Measurements from ENCODE around the gene C16orf92. TPM values are rescaled to one million over a fixed set of nuclear protein-coding genes. Genes with fewer than 3 reads are reported as not detected.

Gene C16orf92
- total and polyA plus RNA-seq, 2 donors from 2014 or later, result not detected

- DNase-seq, result no peak
- H3K9me3 ChIP-seq (ENCODE audit: control insufficient read depth in 2 of 3, insufficient read depth in 1 of 3, low read length in 3 of 3), result no peaks in the 10 kb centered on the region
- no peak overlapping the region for H3K27ac ChIP-seq (ENCODE audit: low read depth in 2 of 2, low read length in 2 of 2)
- H3K4me1 ChIP-seq (ENCODE audit: control insufficient read depth in 2 of 3, insufficient read depth in 2 of 3, low read depth in 1 of 3, low read length in 3 of 3), result no peaks in the 10 kb centered on the region
- H3K36me3 ChIP-seq (ENCODE audit: control insufficient read depth in 2 of 3, insufficient read depth in 3 of 3, low read length in 3 of 3), result peaks cover 0 to 6% (median 3%) of the 10 kb centered on the region in 3 donors
- H3K27me3 ChIP-seq (ENCODE audit: control insufficient read depth, insufficient read depth, low read length), result no peaks in the 10 kb centered on the region
- no peak for FAIRE-seq
- no peak for TF ChIP-seq CTCF (IDR thresholded peaks at IDR 0.05; ENCODE audit: borderline replicate concordance, extremely low read depth, insufficient read depth)
- no peak overlapping the region for H3K4me3 ChIP-seq (ENCODE audit: low read length in 3 of 3)
- H3K9ac ChIP-seq (ENCODE audit: low read length in 3 of 3), result no peak overlapping the region
- intact Hi-C loops (cut with DNase I), result no loop called here
Measured at GRCh38 chr16:30002614-30003346, 20.2 kb upstream of the C16orf92 start.

GRCh38 chr16:30003670-30004423 is 19.2 kb upstream of the C16orf92 start:
- no peak for FAIRE-seq
- Histone ChIP-seq H3K4me1 (ENCODE audit: control insufficient read depth in 2 of 3, insufficient read depth in 2 of 3, low read depth in 1 of 3, low read length in 3 of 3) (no peaks in the 10 kb centered on the region), H3K36me3 (ENCODE audit: control insufficient read depth in 2 of 3, insufficient read depth in 3 of 3, low read length in 3 of 3) (peaks cover 0 to 6% (median 3%) of the 10 kb centered on the region in 3 donors), H3K4me3 (ENCODE audit: low read length in 3 of 3) (no peak overlapping the region), H3K9ac (ENCODE audit: low read length in 3 of 3) (no peak overlapping the region), H3K27ac (ENCODE audit: low read depth in 2 of 2, low read length in 2 of 2) (no peak overlapping the region), H3K27me3 (ENCODE audit: control insufficient read depth, insufficient read depth, low read length) (no peaks in the 10 kb centered on the region), H3K9me3 (ENCODE audit: control insufficient read depth in 2 of 3, insufficient read depth in 1 of 3, low read length in 3 of 3) (no peaks in the 10 kb centered on the region)
- no peak for TF ChIP-seq CTCF (IDR thresholded peaks at IDR 0.05; ENCODE audit: borderline replicate concordance, extremely low read depth, insufficient read depth)
- intact Hi-C loops (cut with DNase I), result no loop called here
- DNase-seq, result no peak

- DNase-seq, result peak in 1 of 5 donors; percentile 75
- Histone ChIP-seq H3K4me3 (ENCODE audit: low read length in 3 of 3) (no peak overlapping the region), H3K27ac (ENCODE audit: low read depth in 2 of 2, low read length in 2 of 2) (no peak overlapping the region), H3K9ac (ENCODE audit: low read length in 3 of 3) (no peak overlapping the region), H3K36me3 (ENCODE audit: control insufficient read depth in 2 of 3, insufficient read depth in 3 of 3, low read length in 3 of 3) (peaks cover 0 to 3% (median 2%) of the 10 kb centered on the region in 3 donors), H3K4me1 (ENCODE audit: control insufficient read depth in 2 of 3, insufficient read depth in 2 of 3, low read depth in 1 of 3, low read length in 3 of 3) (no peaks in the 10 kb centered on the region), H3K27me3 (ENCODE audit: control insufficient read depth, insufficient read depth, low read length) (no peaks in the 10 kb centered on the region), H3K9me3 (ENCODE audit: control insufficient read depth in 2 of 3, insufficient read depth in 1 of 3, low read length in 3 of 3) (no peaks in the 10 kb centered on the region)
- no peak for TF ChIP-seq CTCF (IDR thresholded peaks at IDR 0.05; ENCODE audit: borderline replicate concordance, extremely low read depth, insufficient read depth)
- intact Hi-C loops (cut with DNase I), result no loop called here
- FAIRE-seq, result no peak
Measured at GRCh38 chr16:30004424-30004776, 18.6 kb upstream of the C16orf92 start.

All from kidney (tissue), 14 donors.